CD4-positive, alpha-beta T cell (primary cell): ENCODE data around the gene TMEM127. TPM values are rescaled to one million over a fixed set of nuclear protein-coding genes. Genes with fewer than 3 reads are reported as not detected.

Experiments
- ATAC-seq: fragments of 200-7000 bp; cut with Tn5 transposase; one replicate; pipeline ENCODE4 v1.10.0; 2022; ENCODE audit warnings: mild to moderate bottlenecking; ENCODE audit not compliant: poor library complexity
- CTCF ChIA-PET: fragments of 350-600 bp; sonication (Branson Sonifier 250); formaldehyde crosslinking; loops from one replicate; lab custom pipeline; 2021; ENCODE audit warnings: antibody characterized with exemption, inconsistent platforms; lab: Charles Lee
- POLR2A ChIA-PET: fragments of 350-600 bp; sonication (Branson Sonifier 250); formaldehyde crosslinking; loops from one replicate; lab custom pipeline; 2021; ENCODE audit warnings: antibody characterized with exemption, inconsistent platforms; lab: Charles Lee
- DNase-seq, 14 experiments: peaks; one replicate each; pipeline ENCODE4 v3.0.0-alpha.2; 2013 to 2020; ENCODE audit warnings: mixed read lengths in 2 of 14
- H3K27ac ChIP-seq, 2 donors: one replicate each; pipeline versions ENCODE4 v1.5.1 to v1.7.0; 2013; ENCODE audit warnings: low read length in 2 of 2, low read depth in 1 of 2, mild to moderate bottlenecking in 1 of 2
- H3K27me3 ChIP-seq, 2 experiments: 1 replicate in 1 of 2; 2 replicates in 1 of 2; pipeline versions ENCODE4 v1.6.1 to v1.7.0; 2013; ENCODE audit warnings: low read length in 2 of 2, control low read depth in 1 of 2, mild to moderate bottlenecking in 1 of 2, moderate library complexity in 1 of 2; ENCODE audit not compliant: insufficient read depth in 2 of 2, control insufficient read depth in 1 of 2
- H3K36me3 ChIP-seq: one replicate; pipeline ENCODE4 v1.6.1; 2013; ENCODE audit warnings: low read length, control low read depth; ENCODE audit not compliant: insufficient read depth
- H3K4me1 ChIP-seq: one replicate; pipeline ENCODE4 v1.6.1; 2013; ENCODE audit warnings: low read length, control low read depth; ENCODE audit not compliant: insufficient read depth
- H3K4me3 ChIP-seq: one replicate; pipeline ENCODE4 v1.5.1; 2013; ENCODE audit warnings: mild to moderate bottlenecking, low read length, moderate library complexity
- H3K9me3 ChIP-seq, 2 experiments: 1 replicate in 1 of 2; 2 replicates in 1 of 2; pipeline versions ENCODE4 v1.6.1 to v1.7.0; 2013; ENCODE audit warnings: low read length in 2 of 2, mild to moderate bottlenecking in 2 of 2, control low read depth in 1 of 2, moderate library complexity in 1 of 2; ENCODE audit not compliant: control insufficient read depth in 1 of 2, insufficient read depth in 1 of 2
- H3K27ac Mint-ChIP-seq: one replicate; pipeline ENCODE4 v1.8.0; 2020; ENCODE audit warnings: mixed read lengths
- H3K27me3 Mint-ChIP-seq: one replicate; pipeline ENCODE4 v1.8.0; 2021; ENCODE audit warnings: mixed read lengths
- H3K36me3 Mint-ChIP-seq: one replicate; pipeline ENCODE4 v1.8.0; 2021; ENCODE audit warnings: low read depth, mixed read lengths
- H3K4me1 Mint-ChIP-seq: one replicate; pipeline ENCODE4 v1.8.0; 2021; ENCODE audit warnings: low read depth, mixed read lengths
- H3K4me3 Mint-ChIP-seq: one replicate; pipeline ENCODE4 v1.8.0; 2020; ENCODE audit warnings: mild to moderate bottlenecking, mixed read lengths
- H3K9me3 Mint-ChIP-seq: one replicate; pipeline ENCODE4 v1.8.0; 2020; ENCODE audit warnings: mixed read lengths
- intact Hi-C, 2 experiments: fragments of 100-400 bp; cut with DNase I in 1 of 2; cut with micrococcal nuclease in 1 of 2; formaldehyde crosslinking; loops; one replicate each; pipeline versions ENCODE4 v1.15.1 to v1.9.0; 2023 to 2025; cut with DNase I, micrococcal nuclease
- total RNA-seq, 174 experiments: library from RNA in 2 of 174; stranded (reverse) in 2 of 174; gene quantifications; one replicate each; pipeline ENCODE4 v1.2.3 and lab custom pipeline; 2021 to 2026
- TF ChIP-seq, protein P1 (sequence below): fragments of 200-600 bp; IDR thresholded peaks from one replicate; pipeline ENCODE4 v1.8.0; 2022; ENCODE audit warnings: antibody characterized with exemption, mild to moderate bottlenecking

TMEM127 gene
- total RNA-seq, 2 experiments from 2014 or later, result 34.2 to 36.0 TPM

DNA sequence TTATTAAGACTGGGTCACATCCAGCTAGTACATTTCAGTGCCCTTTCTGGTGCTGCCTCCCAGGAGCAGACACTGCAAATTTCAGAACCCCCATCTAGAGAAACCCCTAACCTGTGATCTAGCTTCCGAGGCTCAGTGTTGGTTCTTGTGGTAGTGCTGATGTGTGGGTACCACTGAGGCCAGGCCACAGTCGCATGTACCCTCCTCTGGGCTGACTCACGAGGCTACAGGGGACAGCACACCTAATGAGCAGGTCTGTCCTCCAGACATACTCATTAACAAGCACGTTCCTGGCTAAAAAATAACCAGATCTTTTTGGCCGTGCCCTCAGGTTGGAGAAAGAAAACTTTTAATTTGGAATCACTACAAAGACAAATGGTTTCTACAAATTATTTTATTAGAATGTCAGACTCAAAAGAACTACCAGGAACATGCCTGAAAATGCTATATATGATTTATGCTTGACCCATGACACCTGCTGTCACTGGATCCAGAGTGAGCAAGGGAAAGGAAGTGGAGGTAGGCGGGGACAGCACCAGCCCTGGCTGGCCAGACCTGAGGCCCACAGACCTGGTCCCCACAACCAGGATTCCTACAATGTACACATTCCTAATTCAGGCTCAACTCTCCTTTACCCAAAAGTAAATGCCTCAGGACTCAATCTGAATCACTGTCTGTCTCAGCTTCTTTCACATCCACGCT lies 8.7 kb upstream of the TMEM127 start:
- Mint-ChIP-seq H3K9me3 (no peaks in the 10 kb centered on the region), H3K4me3 (no peak overlapping the region), H3K27ac (no peak overlapping the region), H3K36me3 (peaks cover 95% of the 10 kb centered on the region), H3K27me3 (no peaks in the 10 kb centered on the region), H3K4me1 (no peaks in the 10 kb centered on the region)
- no peaks in the 10 kb centered on the region for H3K9me3 ChIP-seq
- H3K27me3 ChIP-seq, result no peaks in the 10 kb centered on the region
- H3K27ac ChIP-seq, result no peak overlapping the region
- TF ChIP-seq, protein P1, sequence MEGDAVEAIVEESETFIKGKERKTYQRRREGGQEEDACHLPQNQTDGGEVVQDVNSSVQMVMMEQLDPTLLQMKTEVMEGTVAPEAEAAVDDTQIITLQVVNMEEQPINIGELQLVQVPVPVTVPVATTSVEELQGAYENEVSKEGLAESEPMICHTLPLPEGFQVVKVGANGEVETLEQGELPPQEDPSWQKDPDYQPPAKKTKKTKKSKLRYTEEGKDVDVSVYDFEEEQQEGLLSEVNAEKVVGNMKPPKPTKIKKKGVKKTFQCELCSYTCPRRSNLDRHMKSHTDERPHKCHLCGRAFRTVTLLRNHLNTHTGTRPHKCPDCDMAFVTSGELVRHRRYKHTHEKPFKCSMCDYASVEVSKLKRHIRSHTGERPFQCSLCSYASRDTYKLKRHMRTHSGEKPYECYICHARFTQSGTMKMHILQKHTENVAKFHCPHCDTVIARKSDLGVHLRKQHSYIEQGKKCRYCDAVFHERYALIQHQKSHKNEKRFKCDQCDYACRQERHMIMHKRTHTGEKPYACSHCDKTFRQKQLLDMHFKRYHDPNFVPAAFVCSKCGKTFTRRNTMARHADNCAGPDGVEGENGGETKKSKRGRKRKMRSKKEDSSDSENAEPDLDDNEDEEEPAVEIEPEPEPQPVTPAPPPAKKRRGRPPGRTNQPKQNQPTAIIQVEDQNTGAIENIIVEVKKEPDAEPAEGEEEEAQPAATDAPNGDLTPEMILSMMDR, result no peak
- DNase-seq (no peak), ATAC-seq (no peak)
- POLR2A ChIA-PET, result no interaction called here
- intact Hi-C loops, result no loop called here
- CTCF ChIA-PET, result no interaction called here
- no peak overlapping the region for H3K4me3 ChIP-seq
- H3K36me3 ChIP-seq, result peaks cover 76% of the 10 kb centered on the region
- H3K4me1 ChIP-seq, result no peaks in the 10 kb centered on the region

DNA sequence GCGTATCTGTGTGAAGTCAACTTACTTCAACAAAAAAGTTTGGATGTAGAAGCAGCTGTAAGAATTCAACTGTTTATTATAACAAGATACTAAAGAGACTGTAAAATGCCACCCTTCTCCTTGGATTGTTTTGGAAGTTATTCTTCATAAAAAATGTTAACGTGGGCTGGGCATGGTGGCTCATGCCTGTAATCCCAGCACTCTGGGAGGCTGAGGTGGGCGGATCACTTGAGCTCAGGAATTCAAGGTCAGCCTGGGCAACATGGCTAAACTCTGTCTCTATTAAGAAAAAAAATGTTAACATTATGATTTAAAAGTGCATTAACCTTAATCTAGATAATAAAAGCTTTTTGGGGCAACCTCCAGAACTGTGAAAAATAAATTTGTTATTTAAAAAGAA lies 8.0 kb upstream of the TMEM127 start:
- Mint-ChIP-seq H3K36me3 (peaks cover 95% of the 10 kb centered on the region), H3K27ac (no peak overlapping the region), H3K4me3 (no peak overlapping the region), H3K27me3 (no peaks in the 10 kb centered on the region), H3K4me1 (no peaks in the 10 kb centered on the region), H3K9me3 (no peaks in the 10 kb centered on the region)
- H3K36me3 ChIP-seq, result peaks cover 75% of the 10 kb centered on the region
- no peaks in the 10 kb centered on the region for H3K9me3 ChIP-seq
- no peaks in the 10 kb centered on the region for H3K4me1 ChIP-seq
- no peak overlapping the region for H3K4me3 ChIP-seq
- TF ChIP-seq, protein P1, result no peak
- no peak overlapping the region for H3K27ac ChIP-seq
- DNase-seq (no peak), ATAC-seq (no peak)
- CTCF ChIA-PET, result no interaction called here
- POLR2A ChIA-PET, result no interaction called here
- intact Hi-C loops, result no loop called here
- no peaks in the 10 kb centered on the region for H3K27me3 ChIP-seq

DNA sequence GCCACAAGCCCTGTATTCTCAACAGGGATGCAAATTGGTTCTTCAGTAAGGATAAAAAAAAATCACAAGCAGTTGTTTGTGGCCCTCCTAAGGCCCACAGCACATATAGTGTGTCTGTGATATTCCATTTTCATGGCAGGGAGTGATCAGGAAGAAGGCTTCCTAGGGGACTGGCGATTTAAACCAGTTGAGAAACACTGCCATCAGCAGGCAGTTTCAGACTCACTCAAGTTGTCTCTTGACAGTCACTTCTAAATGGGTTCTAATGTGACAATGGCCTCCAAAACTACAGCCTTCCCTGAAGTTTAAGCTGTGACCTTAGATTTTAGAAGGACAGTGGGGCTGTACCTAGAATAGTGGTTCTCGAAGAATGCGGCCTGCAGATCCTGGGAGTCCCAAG lies 6.2 kb upstream of the TMEM127 start:
- no peak for ATAC-seq
- DNase-seq, result no peak
- peaks cover 9% of the 10 kb centered on the region for H3K4me1 ChIP-seq
- Mint-ChIP-seq H3K36me3 (peaks cover 94% of the 10 kb centered on the region), H3K9me3 (no peaks in the 10 kb centered on the region), H3K4me3 (no peak overlapping the region), H3K27me3 (no peaks in the 10 kb centered on the region), H3K27ac (no peak overlapping the region), H3K4me1 (peaks cover 5% of the 10 kb centered on the region)
- H3K36me3 ChIP-seq, result peaks cover 72% of the 10 kb centered on the region
- TF ChIP-seq, protein P1, result no peak
- no peaks in the 10 kb centered on the region for H3K9me3 ChIP-seq
- no peak overlapping the region for H3K4me3 ChIP-seq
- ChIA-PET CTCF (no interaction called here), POLR2A (no interaction called here)
- intact Hi-C loops, result no loop called here
- H3K27ac ChIP-seq, result no peak overlapping the region
- no peaks in the 10 kb centered on the region for H3K27me3 ChIP-seq
